K562 (cell line): ENCODE measurements around the gene DCTN1. TPM values are rescaled to one million over a fixed set of nuclear protein-coding genes. Genes with fewer than 3 reads are reported as not detected.

Experiments
- ARID2 ChIP-seq: fragments of 450-650 bp; IDR thresholded peaks from 2 replicates; pipeline ENCODE4 v1.6.1; 2017; ENCODE audit warnings: antibody characterized with exemption, mild to moderate bottlenecking
- CREM ChIP-seq: IDR thresholded peaks from 2 replicates; pipeline ENCODE4 v1.6.1; 2014; ENCODE audit warnings: antibody characterized with exemption, low read depth
- CTCFL ChIP-seq: IDR thresholded peaks from 2 replicates; pipeline ENCODE4 v1.6.1; 2011; ENCODE audit warnings: borderline replicate concordance, low read depth, mild to moderate bottlenecking, moderate library complexity, low read length; ENCODE audit not compliant: insufficient read depth, poor library complexity, severe bottlenecking
- DPF2 ChIP-seq: fragments of 450-650 bp; IDR thresholded peaks from 2 replicates; pipeline ENCODE4 v1.6.1; 2016
- FOS ChIP-seq: IDR thresholded peaks from 3 replicates; pipeline ENCODE4 v1.6.1; 2011; ENCODE audit not compliant: insufficient read length; ENCODE audit errors: extremely low read depth
- IRF2 ChIP-seq: sonication (generic); formaldehyde crosslinking; IDR thresholded peaks from 2 replicates; pipeline ENCODE4 v1.8.1; 2022; ENCODE audit warnings: mild to moderate bottlenecking, missing genetic modification reagents
- OTX1 ChIP-seq: fragments of 450-650 bp; formaldehyde crosslinking; IDR thresholded peaks from 2 replicates; pipeline ENCODE4 v1.4.0; 2022; ENCODE audit warnings: mild to moderate bottlenecking
- SIN3B ChIP-seq: fragments of 450-650 bp; IDR thresholded peaks from 2 replicates; pipeline ENCODE4 v1.6.1; 2017; ENCODE audit warnings: low read depth, mild to moderate bottlenecking, moderate library complexity
- SMARCA5 ChIP-seq: fragments of 450-650 bp; IDR thresholded peaks from 2 replicates; pipeline ENCODE4 v1.6.1; 2016
- YBX1 ChIP-seq: fragments of 450-650 bp; IDR thresholded peaks from 2 replicates; pipeline ENCODE4 v1.7.1; 2016; ENCODE audit warnings: mild to moderate bottlenecking
- ZBTB8A ChIP-seq: fragments of 450-650 bp; IDR thresholded peaks from 2 replicates; pipeline ENCODE4 v1.6.1; 2018; ENCODE audit warnings: mild to moderate bottlenecking, moderate library complexity; ENCODE audit not compliant: partially characterized antibody
- ZKSCAN1 ChIP-seq: fragments of 150-350 bp; IDR thresholded peaks from 2 replicates; pipeline ENCODE4 v1.6.1; 2016; ENCODE audit warnings: low read depth, low read length
- ZNF253 ChIP-seq: fragments of 250-450 bp; sonication (Bioruptor Pico); conservative IDR thresholded peaks from 2 replicates; pipeline ENCODE4 v1.6.1; 2021; ENCODE audit warnings: mild to moderate bottlenecking
- ZNF282 ChIP-seq: sonication (generic); formaldehyde crosslinking; IDR thresholded peaks from 2 replicates; pipeline ENCODE4 v1.8.1; 2023; ENCODE audit warnings: missing genetic modification reagents
- ZNF398 ChIP-seq: fragments of 250-450 bp; sonication (Bioruptor Pico); IDR thresholded peaks from 2 replicates; pipeline ENCODE4 v1.8.0; 2021; ENCODE audit warnings: moderate library complexity, mild to moderate bottlenecking, inconsistent platforms
- ZNF408 ChIP-seq: fragments of 250-450 bp; sonication (Bioruptor Pico); IDR thresholded peaks from 2 replicates; pipeline ENCODE4 v1.4.0; 2020; ENCODE audit warnings: low read depth, mild to moderate bottlenecking, moderate library complexity
- ZNF740 ChIP-seq, 3 experiments: fragments of 200-800 bp in 1 of 3; sonication (Bioruptor generic) in 1 of 3; sonication (generic) in 1 of 3; formaldehyde crosslinking in 1 of 3; IDR thresholded peaks; 2 replicates each; pipeline versions ENCODE4 v1.6.1 to v1.8.0; 2016 to 2022; ENCODE audit warnings: mild to moderate bottlenecking in 2 of 3, missing compliant biosample characterization in 2 of 3, missing genetic modification characterization in 2 of 3, missing genetic modification reagents in 1 of 3
- polyA plus RNA-seq, 8 experiments: library from polyadenylated mRNA; depleted of rRNA in 4 of 8; stranded (reverse) in 5 of 8; unstranded in 3 of 8; fragments of >200 nt; fragmentation: Nextera tagmentation in 2 of 8; fragmentation: Illumina TruSeq in 1 of 8; extraction: Ambion mirVana in 2 of 8; extraction: Trizol in 1 of 8; gene quantifications; 2 replicates each; pipeline versions ENCODE4 v1.2.1 to v1.2.3, GENCODE V29; 2011 to 2014; ENCODE audit warnings: inconsistent platforms in 1 of 8, missing spikeins in 1 of 8
- total RNA-seq, 7 experiments: library from RNA; depleted of rRNA in 6 of 7; stranded (reverse); fragments of >200 nt in 6 of 7; fragmentation: Illumina TruSeq in 2 of 7; extraction: Trizol in 2 of 7; gene quantifications; 2 replicates each; pipeline versions ENCODE4 v1.2.1 to v1.2.3, GENCODE V29; 2011 to 2021; ENCODE audit warnings: low replicate concordance in 1 of 7

Gene DCTN1
- total and polyA plus RNA-seq, 9 of the 15 experiments (the other 6 are each of a cell fraction or from before 2014, with no cell fraction given): 23.9 to 71.7 (median 45.0) TPM

- TF ChIP-seq CTCFL (peak; percentile 27), OTX1 (no peak), ZBTB8A (no peak), ZNF253 (no peak), ARID2 (peak; percentile 37; the same call in 1 of the 2 replicates), ZNF408 (no peak), DPF2 (no peak), ZNF740 (CRISPR knock-in tag; IDR thresholded peaks at IDR 0.05) (no peak), ZNF740 (tag; IDR thresholded peaks at IDR 0.05) (no peak), IRF2 (CRISPR knock-in tag) (no peak), CREM (no peak), SMARCA5 (no peak), YBX1 (no peak), SIN3B (no peak), FOS (no peak), ZKSCAN1 (no peak), ZNF282 (CRISPR knock-in tag) (no peak), ZNF398 (CRISPR knock-in tag) (no peak)
These were observed 45.2 kb downstream of the DCTN1 start (continued) for GRCh38 chr2:74334931-74335333.
